ENCODE results near the gene GRID2.

GRID2 gene

GRCh38 chr4:93684571-93684970 lies 1380.8 kb downstream of the GRID2 start:
- no peak for DNase-seq (ENCODE audit: low read depth)

- DNase-seq (ENCODE audit: low read depth): no peak
These were observed 1383.5 kb downstream of the GRID2 start for GRCh38 chr4:93687304-93687703.

- DNase-seq (ENCODE audit: low read depth): no peak
These were observed 1385.2 kb downstream of the GRID2 start for GRCh38 chr4:93688978-93689377.

GRCh38 chr4:93693141-93693540 lies 1389.4 kb downstream of the GRID2 start:
- DNase-seq (ENCODE audit: low read depth): no peak

GRCh38 chr4:93698686-93699085 lies 1394.9 kb downstream of the GRID2 start:
- no peak for DNase-seq (ENCODE audit: low read depth)

GRCh38 chr4:93700571-93700970 lies 1396.8 kb downstream of the GRID2 start:
- DNase-seq (ENCODE audit: low read depth): no peak

GRCh38 chr4:93710101-93710846 lies 1406.5 kb downstream of the GRID2 start:
- no peak for DNase-seq (ENCODE audit: low read depth)

- DNase-seq (ENCODE audit: low read depth): no peak
These were observed 1407.2 kb downstream of the GRID2 start for GRCh38 chr4:93710847-93711430.

GRCh38 chr4:93718233-93718632 lies 1414.5 kb downstream of the GRID2 start:
- DNase-seq (ENCODE audit: low read depth): no peak

- DNase-seq (ENCODE audit: low read depth): no peak
These were observed 1415.8 kb downstream of the GRID2 start for GRCh38 chr4:93719552-93719951.

GRCh38 chr4:93722446-93722845 lies 1418.7 kb downstream of the GRID2 start:
- no peak for DNase-seq (ENCODE audit: low read depth)

- DNase-seq (ENCODE audit: low read depth): no peak
These were observed 1426.5 kb downstream of the GRID2 start for GRCh38 chr4:93730251-93730650.

- DNase-seq (ENCODE audit: low read depth): no peak
These were observed 1427.0 kb downstream of the GRID2 start for GRCh38 chr4:93730760-93731159.

- no peak for DNase-seq (ENCODE audit: low read depth)
These were observed 1427.7 kb downstream of the GRID2 start for GRCh38 chr4:93731456-93731855.

GRCh38 chr4:93732509-93732908 lies 1428.7 kb downstream of the GRID2 start:
- no peak for DNase-seq (ENCODE audit: low read depth)

GRCh38 chr4:93740890-93741289 lies 1437.1 kb downstream of the GRID2 start:
- no peak for DNase-seq (ENCODE audit: low read depth)

GRCh38 chr4:93743022-93743421 lies 1439.3 kb downstream of the GRID2 start:
- DNase-seq (ENCODE audit: low read depth): no peak

- no peak for DNase-seq (ENCODE audit: low read depth)
These were observed 1439.9 kb downstream of the GRID2 start for GRCh38 chr4:93743635-93744034.

GRCh38 chr4:93744961-93745360 lies 1441.2 kb downstream of the GRID2 start:
- DNase-seq (ENCODE audit: low read depth): no peak

- no peak for DNase-seq (ENCODE audit: low read depth)
These were observed 1442.3 kb downstream of the GRID2 start for GRCh38 chr4:93746031-93746430.

GRCh38 chr4:93747220-93747619 lies 1443.5 kb downstream of the GRID2 start:
- no peak for DNase-seq (ENCODE audit: low read depth)

GRCh38 chr4:93748373-93749291 lies 1444.9 kb downstream of the GRID2 start:
- no peak for DNase-seq (ENCODE audit: low read depth)

- no peak for DNase-seq (ENCODE audit: low read depth)
These were observed 1445.6 kb downstream of the GRID2 start for GRCh38 chr4:93749292-93749761.

All from stimulated activated CD4-positive, alpha-beta T cell treated with anti-CD3 and anti-CD28 coated beads, Interleukin-2, amount 100 ng/mL, for 4 hours (primary cell).